CD14-positive monocyte (primary cell): ENCODE data around the gene ANTXR1. TPM values are rescaled to one million over a fixed set of nuclear protein-coding genes. Genes with fewer than 3 reads are reported as not detected.

Experiments
- DNase-seq, 3 donors: peaks; one replicate each; pipeline ENCODE4 v3.0.0-alpha.2; 2011 to 2022
- H2AFZ ChIP-seq: 2 replicates; pipeline ENCODE4 v1.6.0; 2012; ENCODE audit warnings: mild to moderate bottlenecking, low read depth, low read length, inconsistent platforms; ENCODE audit not compliant: insufficient read depth, poor library complexity, severe bottlenecking
- H3K27ac ChIP-seq, 2 donors: 1 replicate in 1 of 2; 2 replicates in 1 of 2; pipeline ENCODE4 v1.5.1; 2012 to 2013; ENCODE audit warnings: low read length in 2 of 2, control low read depth in 1 of 2, inconsistent platforms in 1 of 2, low read depth in 1 of 2, mild to moderate bottlenecking in 1 of 2
- H3K27me3 ChIP-seq, 2 donors: one replicate each; pipeline versions ENCODE4 v1.6.0 to v1.6.1; 2011 to 2013; ENCODE audit warnings: low read length in 2 of 2; ENCODE audit not compliant: control insufficient read depth in 2 of 2, insufficient read depth in 2 of 2
- H3K36me3 ChIP-seq, 2 donors: replicated peaks in 1 of 2; 1 replicate in 1 of 2; 2 replicates in 1 of 2; pipeline versions ENCODE4 v1.5.1 to v1.6.1; 2012 to 2013; ENCODE audit warnings: low read length in 2 of 2, control low read depth in 1 of 2, inconsistent platforms in 1 of 2, mild to moderate bottlenecking in 1 of 2; ENCODE audit not compliant: insufficient read depth in 2 of 2, control insufficient read depth in 1 of 2
- H3K4me1 ChIP-seq, 2 donors: 1 replicate in 1 of 2; 2 replicates in 1 of 2; pipeline versions ENCODE4 v1.5.1 to v1.6.1; 2012 to 2013; ENCODE audit warnings: low read length in 2 of 2, control low read depth in 1 of 2, inconsistent platforms in 1 of 2, mild to moderate bottlenecking in 1 of 2, moderate library complexity in 1 of 2; ENCODE audit not compliant: insufficient read depth in 2 of 2, control insufficient read depth in 1 of 2
- H3K4me2 ChIP-seq: replicated peaks from 2 replicates; pipeline ENCODE3; 2012; ENCODE audit warnings: low read length, moderate library complexity, mild to moderate bottlenecking; ENCODE audit not compliant: poor library complexity, severe bottlenecking; ENCODE audit errors: extremely low read depth
- H3K4me3 ChIP-seq, 3 experiments: fragments of 200-600 bp in 1 of 3; sonication (generic) in 1 of 3; replicated peaks in 1 of 3; 1 replicate in 2 of 3; 2 replicates in 1 of 3; pipeline ENCODE4 v1.5.1; 2011 to 2013; ENCODE audit warnings: low read length in 3 of 3, mild to moderate bottlenecking in 3 of 3, control low read depth in 2 of 3, low read depth in 2 of 3, inconsistent platforms in 1 of 3, moderate library complexity in 1 of 3
- H3K79me2 ChIP-seq: 2 replicates; pipeline ENCODE4 v1.6.0; 2012; ENCODE audit warnings: mild to moderate bottlenecking, control low read depth, inconsistent platforms, low read length, moderate library complexity; ENCODE audit not compliant: insufficient read depth
- H3K9ac ChIP-seq: 2 replicates; pipeline ENCODE4 v1.6.0; 2017; ENCODE audit warnings: low read length, mild to moderate bottlenecking; ENCODE audit not compliant: insufficient read depth, poor library complexity, severe bottlenecking
- H3K9me3 ChIP-seq, 2 donors: replicated peaks in 1 of 2; 1 replicate in 1 of 2; 2 replicates in 1 of 2; pipeline versions ENCODE4 v1.5.1 to v1.6.1; 2012 to 2013; ENCODE audit warnings: low read length in 2 of 2, control low read depth in 1 of 2; ENCODE audit not compliant: control insufficient read depth in 1 of 2, insufficient read depth in 1 of 2
- H4K20me1 ChIP-seq: 2 replicates; pipeline ENCODE4 v1.6.0; 2012; ENCODE audit warnings: mild to moderate bottlenecking, low read length, control low read depth, moderate library complexity; ENCODE audit not compliant: insufficient read depth
- H3K27ac Mint-ChIP-seq, 7 donors: one replicate each; pipeline ENCODE4 v1.8.0; 2020; ENCODE audit warnings: mild to moderate bottlenecking in 7 of 7, mixed read lengths in 7 of 7, moderate library complexity in 6 of 7, inconsistent platforms in 2 of 7
- H3K27me3 Mint-ChIP-seq, 3 donors: one replicate each; pipeline ENCODE4 v1.8.0; 2021 to 2022; ENCODE audit warnings: low read depth in 3 of 3, mild to moderate bottlenecking in 3 of 3, mixed read lengths in 3 of 3, moderate library complexity in 3 of 3, inconsistent platforms in 1 of 3
- H3K36me3 Mint-ChIP-seq, 2 donors: one replicate each; pipeline ENCODE4 v1.8.0; 2020; ENCODE audit warnings: mixed read lengths in 2 of 2, inconsistent platforms in 1 of 2, mild to moderate bottlenecking in 1 of 2
- H3K4me1 Mint-ChIP-seq: one replicate; pipeline ENCODE4 v1.8.0; 2020; ENCODE audit warnings: mild to moderate bottlenecking, mixed read lengths
- H3K4me3 Mint-ChIP-seq, 2 donors: one replicate each; pipeline ENCODE4 v1.8.0; 2020; ENCODE audit warnings: mild to moderate bottlenecking in 2 of 2, mixed read lengths in 2 of 2, moderate library complexity in 1 of 2
- H3K9me3 Mint-ChIP-seq, 7 donors: one replicate each; pipeline ENCODE4 v1.8.0; 2020 to 2022; ENCODE audit warnings: mixed read lengths in 7 of 7, mild to moderate bottlenecking in 6 of 7, moderate library complexity in 6 of 7, inconsistent platforms in 2 of 7
- WGBS: methylation state at CpG from one replicate; pipeline ENCODE4 v1.1.5; 2013; ENCODE audit warnings: missing lambda C conversion rate; ENCODE audit not compliant: insufficient coverage; 5-methylcytosine and 5-hydroxymethylcytosine counted together
- intact Hi-C, 2 donors: fragments of 100-400 bp; cut with micrococcal nuclease; formaldehyde crosslinking; loops; one replicate each; pipeline versions ENCODE4 v1.15.0 to v1.15.1; 2023
- polyA plus RNA-seq, 3 donors: library from polyadenylated mRNA; depleted of rRNA in 1 of 3; unstranded in 2 of 3; stranded (reverse) in 1 of 3; fragments of 300-500 nt in 2 of 3; fragments of >200 nt in 1 of 3; fragmentation: Illumina TruSeq in 2 of 3; gene quantifications; 1 replicate in 2 of 3; 2 replicates in 1 of 3; pipeline ENCODE4 v1.2.3, GENCODE V29; 2012 to 2021
- TF ChIP-seq, protein P1 (sequence below): fragments of 200-600 bp; IDR thresholded peaks from one replicate; pipeline ENCODE4 v1.8.0; 2022; ENCODE audit warnings: antibody characterized with exemption, mild to moderate bottlenecking

The ANTXR1 gene
- polyA plus RNA-seq, 3 donors, result not detected

DNA sequence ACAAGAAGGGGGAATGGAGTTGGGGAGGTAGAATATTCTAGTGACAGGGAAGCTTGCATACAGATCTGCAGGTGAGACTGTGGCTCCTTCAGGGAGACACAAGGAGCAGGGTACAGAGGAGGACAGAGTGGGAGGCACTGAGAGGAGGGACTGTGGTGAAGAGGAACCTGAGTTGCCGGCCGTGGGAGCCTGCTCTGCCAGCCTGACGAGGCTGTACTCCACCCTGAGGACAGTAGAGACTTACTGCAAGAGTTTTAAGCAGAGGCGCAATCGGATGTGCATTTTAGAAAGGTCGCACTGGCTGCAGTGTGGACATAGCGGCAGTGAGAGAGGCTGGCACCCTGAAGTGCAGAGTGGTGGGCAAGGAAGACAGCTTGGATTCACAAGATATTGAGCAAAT, 188.3 kb downstream of the ANTXR1 start:
- 65% methylated on average over 7 of the region's 7 CpGs for WGBS
- H3K4me1 ChIP-seq, result peaks cover 19 to 32% of the 10 kb centered on the region in 2 donors
- no peaks in the 10 kb centered on the region for H3K79me2 ChIP-seq
- no peak overlapping the region for H3K27ac Mint-ChIP-seq
- no peaks in the 10 kb centered on the region for H3K36me3 ChIP-seq
- peaks cover 4% of the 10 kb centered on the region for H3K4me1 Mint-ChIP-seq
- H3K27me3 ChIP-seq, result no peaks in the 10 kb centered on the region
- H3K4me3 Mint-ChIP-seq, result no peak overlapping the region
- peaks cover 0 to 3% (median 1%) of the 10 kb centered on the region in 3 donors for H3K27me3 Mint-ChIP-seq
- no peaks in the 10 kb centered on the region for H3K9me3 ChIP-seq
- intact Hi-C loops, result loop anchor here in 1 of 2 donors (10.0 kb wide), 1 partner anchor 106 kb away; no protein-coding TSS in a partner anchor
- TF ChIP-seq, protein P1, sequence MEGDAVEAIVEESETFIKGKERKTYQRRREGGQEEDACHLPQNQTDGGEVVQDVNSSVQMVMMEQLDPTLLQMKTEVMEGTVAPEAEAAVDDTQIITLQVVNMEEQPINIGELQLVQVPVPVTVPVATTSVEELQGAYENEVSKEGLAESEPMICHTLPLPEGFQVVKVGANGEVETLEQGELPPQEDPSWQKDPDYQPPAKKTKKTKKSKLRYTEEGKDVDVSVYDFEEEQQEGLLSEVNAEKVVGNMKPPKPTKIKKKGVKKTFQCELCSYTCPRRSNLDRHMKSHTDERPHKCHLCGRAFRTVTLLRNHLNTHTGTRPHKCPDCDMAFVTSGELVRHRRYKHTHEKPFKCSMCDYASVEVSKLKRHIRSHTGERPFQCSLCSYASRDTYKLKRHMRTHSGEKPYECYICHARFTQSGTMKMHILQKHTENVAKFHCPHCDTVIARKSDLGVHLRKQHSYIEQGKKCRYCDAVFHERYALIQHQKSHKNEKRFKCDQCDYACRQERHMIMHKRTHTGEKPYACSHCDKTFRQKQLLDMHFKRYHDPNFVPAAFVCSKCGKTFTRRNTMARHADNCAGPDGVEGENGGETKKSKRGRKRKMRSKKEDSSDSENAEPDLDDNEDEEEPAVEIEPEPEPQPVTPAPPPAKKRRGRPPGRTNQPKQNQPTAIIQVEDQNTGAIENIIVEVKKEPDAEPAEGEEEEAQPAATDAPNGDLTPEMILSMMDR, result no peak
- H4K20me1 ChIP-seq, result no peaks in the 10 kb centered on the region
- no peak overlapping the region for H2AFZ ChIP-seq
- no peak overlapping the region for H3K4me2 ChIP-seq
- H3K27ac ChIP-seq, result no peak overlapping the region
- no peaks in the 10 kb centered on the region for H3K9me3 Mint-ChIP-seq
- no peak for DNase-seq
- no peak overlapping the region for H3K4me3 ChIP-seq
- H3K9ac ChIP-seq, result no peak overlapping the region
- no peaks in the 10 kb centered on the region for H3K36me3 Mint-ChIP-seq

DNA sequence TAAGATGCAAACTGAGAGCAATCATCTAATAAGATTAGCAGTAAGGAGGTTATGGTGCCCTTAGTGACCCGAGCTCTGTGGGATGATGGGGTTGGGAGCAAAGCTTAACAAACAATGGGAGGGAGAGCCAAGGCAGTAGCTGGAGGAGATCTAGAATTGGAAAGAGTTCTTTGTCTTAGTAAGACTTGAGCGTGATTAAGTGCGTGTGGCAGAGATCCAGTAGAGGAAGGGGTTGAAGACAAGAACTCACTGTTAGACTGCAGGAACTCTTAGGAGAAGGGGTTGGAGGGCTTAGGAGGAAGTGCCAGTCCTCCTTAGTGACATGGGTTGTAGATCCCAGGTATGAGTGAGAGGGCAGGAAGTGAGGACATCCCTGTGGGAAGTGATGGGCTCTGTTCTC, 189.3 kb downstream of the ANTXR1 start:
- Histone ChIP-seq H3K9ac (no peak overlapping the region), H3K36me3 (no peaks in the 10 kb centered on the region), H3K27me3 (no peaks in the 10 kb centered on the region), H3K4me1 (peaks cover 19 to 29% of the 10 kb centered on the region in 2 donors), H3K4me2 (no peak overlapping the region), H3K9me3 (no peaks in the 10 kb centered on the region), H3K27ac (no peak overlapping the region), H3K4me3 (no peak overlapping the region), H4K20me1 (no peaks in the 10 kb centered on the region), H3K79me2 (no peaks in the 10 kb centered on the region), H2AFZ (no peak overlapping the region)
- H3K4me1 Mint-ChIP-seq, result peaks cover 4% of the 10 kb centered on the region
- H3K27me3 Mint-ChIP-seq, result peaks cover 0 to 4% (median under 1%) of the 10 kb centered on the region in 3 donors
- H3K9me3 Mint-ChIP-seq, result no peaks in the 10 kb centered on the region
- intact Hi-C loops, result loop anchor here in 1 of 2 donors (10.0 kb wide), 1 partner anchor 108 kb away; no protein-coding TSS in a partner anchor
- DNase-seq, result no peak
- H3K36me3 Mint-ChIP-seq, result no peaks in the 10 kb centered on the region
- 92% methylated on average over 3 of the region's 3 CpGs for WGBS
- no peak overlapping the region for H3K27ac Mint-ChIP-seq
- no peak overlapping the region for H3K4me3 Mint-ChIP-seq
- TF ChIP-seq, protein P1, result no peak
